ENCODE data around the gene HOXA10. TPM values are rescaled to one million over a fixed set of nuclear protein-coding genes. Genes with fewer than 3 reads are reported as not detected.

Gene HOXA10
- total RNA-seq, 1 experiment from 2014 or later = not detected

GRCh38 chr7:27134392-27134791 is 39.7 kb downstream of the HOXA10 start:
- Histone ChIP-seq H4K5ac (ENCODE audit: insufficient read length, low read depth, low read length) (no peak overlapping the region), H3K4me1 (ENCODE audit: insufficient read depth, low read length) (no peaks in the 10 kb centered on the region), H2BK12ac (ENCODE audit: insufficient read length, low read depth, low read length) (no peak overlapping the region), H3K9me3 (ENCODE audit: control insufficient read depth, low read depth, low read length) (no peaks in the 10 kb centered on the region), H3K9ac (ENCODE audit: extremely low read depth, insufficient read length, low read length) (no peak overlapping the region), H3K18ac (ENCODE audit: insufficient read length, low read depth, low read length) (no peak overlapping the region), H2AFZ (ENCODE audit: low read length) (no peak overlapping the region), H4K8ac (replicated peaks; ENCODE audit: insufficient read length, low read depth, low read length) (no peak overlapping the region), H3K23me2 (ENCODE audit: insufficient read length, low read depth, low read length, poor library complexity, severe bottlenecking) (no peaks in the 10 kb centered on the region), H4K20me1 (ENCODE audit: control insufficient read depth, insufficient read depth, insufficient read length) (peaks cover 3% of the 10 kb centered on the region), H3K79me1 (ENCODE audit: insufficient read depth, low read depth, low read length, poor library complexity, severe bottlenecking) (no peaks in the 10 kb centered on the region), H3K27me3 (ENCODE audit: insufficient read depth, low read length) (peaks cover 95% of the 10 kb centered on the region), H2AK5ac (ENCODE audit: insufficient read length, low read length) (no peak overlapping the region), H3T11ph (ENCODE audit: low read length) (no peak overlapping the region), H2BK15ac (ENCODE audit: low read depth, low read length) (no peak overlapping the region), H2BK120ac (ENCODE audit: low read depth, low read length, poor library complexity, severe bottlenecking) (no peak overlapping the region), H3K4ac (ENCODE audit: low read depth, low read length) (no peak overlapping the region), H4K91ac (ENCODE audit: insufficient read length, low read depth, low read length) (no peak overlapping the region), H3K56ac (ENCODE audit: insufficient read length, low read depth, low read length) (no peak overlapping the region), H3K79me2 (ENCODE audit: insufficient read depth, low read length) (no peaks in the 10 kb centered on the region), H3K4me2 (ENCODE audit: insufficient read depth, insufficient read length, low read length) (no peak overlapping the region), H2BK20ac (ENCODE audit: low read depth, low read length, poor library complexity, severe bottlenecking) (no peak overlapping the region), H3K23ac (ENCODE audit: insufficient read length, low read depth, low read length) (no peak overlapping the region), H3K14ac (ENCODE audit: insufficient read depth, low read length) (no peak overlapping the region), H2BK5ac (ENCODE audit: insufficient read length, low read length) (no peak overlapping the region), H3K27ac (ENCODE audit: insufficient read length, low read depth, low read length) (no peak overlapping the region)
- no peak for DNase-seq
- no CpG with 5 or more reads among the region's 2 CpGs for WGBS (ENCODE audit: extremely low coverage, insufficient read length, low lambda C conversion rate)
- H3K9me3 Mint-ChIP-seq = peaks cover 0 to 7% of the 10 kb centered on the region in 2 experiments; a peak in 3 of 5 replicates
- no peak for TF ChIP-seq CTCF (conservative IDR thresholded peaks at IDR 0.05)
- H3K4me1 Mint-ChIP-seq = 0 out of 4 replicates have a peak, but pooled peaks cover 0 to 2% of the 10 kb centered on the region in 2 experiments
- H3K27ac Mint-ChIP-seq = no peak overlapping the region
- H3K36me3 Mint-ChIP-seq (ENCODE audit: insufficient read depth in 1 of 3, low read depth in 3 of 3) = no peaks in the 10 kb centered on the region
- H3K4me3 Mint-ChIP-seq = no peak overlapping the region
- peaks cover 97% of the 10 kb centered on the region for H3K27me3 Mint-ChIP-seq (ENCODE audit: low read depth)
